H1 (cell line): ENCODE measurements around the gene RFXAP. TPM values are rescaled to one million over a fixed set of nuclear protein-coding genes. Genes with fewer than 3 reads are reported as not detected.
A peak's percentile ranks its signal among the peaks of the same experiment; 100 is the strongest.

ENCODE experiments used
- CTCF ChIA-PET: fragments of 300-600 bp; sonication (Branson Sonifier 250); formaldehyde crosslinking; loops from one replicate; lab custom pipeline; 2021; ENCODE audit not compliant: partially characterized antibody; lab: Charles Lee
- POLR2A ChIA-PET: fragments of 300-600 bp; sonication (Branson Sonifier 250); formaldehyde crosslinking; loops from one replicate; lab custom pipeline; 2021; ENCODE audit warnings: inconsistent platforms; ENCODE audit not compliant: partially characterized antibody; lab: Charles Lee
- DNase-seq, 2 experiments: peaks; one replicate each; pipeline versions ENCODE4 v3.0.0 to v3.0.0-alpha.2; 2010 to 2022; ENCODE audit warnings: low spot score in 2 of 2, low read depth in 1 of 2, mixed read lengths in 1 of 2
- FAIRE-seq: peaks from 2 replicates; lab custom pipeline; 2011; peaks lifted over from hg19 to GRCh38; lab: Jason Lieb, UNC
- H2AFZ ChIP-seq: 2 replicates; pipeline ENCODE4 v1.8.1; 2012; ENCODE audit warnings: low read length, inconsistent platforms
- H2AK5ac ChIP-seq: 2 replicates; pipeline ENCODE4 v1.6.1; 2013; ENCODE audit warnings: low read depth, low read length
- H2BK120ac ChIP-seq: replicated peaks from 2 replicates; pipeline ENCODE3; 2013; ENCODE audit warnings: low read depth, low read length, inconsistent platforms
- H2BK12ac ChIP-seq: 2 replicates; pipeline ENCODE4 v1.6.1; 2013; ENCODE audit warnings: low read depth, low read length
- H2BK15ac ChIP-seq: 2 replicates; pipeline ENCODE4 v1.6.1; 2013; ENCODE audit warnings: low read length
- H2BK20ac ChIP-seq: 2 replicates; pipeline ENCODE4 v1.6.1; 2013; ENCODE audit warnings: low read length
- H2BK5ac ChIP-seq: 2 replicates; pipeline ENCODE4 v1.6.1; 2013; ENCODE audit warnings: low read depth, low read length
- H3K14ac ChIP-seq: 2 replicates; pipeline ENCODE4 v1.6.1; 2013; ENCODE audit warnings: inconsistent platforms; ENCODE audit not compliant: insufficient read length
- H3K18ac ChIP-seq: 2 replicates; pipeline ENCODE4 v1.6.1; 2013; ENCODE audit warnings: low read length; ENCODE audit errors: extremely low read depth
- H3K23ac ChIP-seq: 2 replicates; pipeline ENCODE4 v1.6.1; 2013; ENCODE audit warnings: inconsistent platforms; ENCODE audit not compliant: insufficient read length
- H3K23me2 ChIP-seq: 2 replicates; pipeline ENCODE4 v1.6.1; 2013; ENCODE audit warnings: low read depth, low read length
- H3K27ac ChIP-seq: 2 replicates; pipeline ENCODE4 v1.6.1; 2011; ENCODE audit warnings: low read depth, low read length, inconsistent platforms
- H3K27me3 ChIP-seq, 4 experiments: replicated peaks in 1 of 4; 1 replicate in 1 of 4; 2 replicates in 3 of 4; pipeline versions ENCODE4 v1.6.1 to v1.8.1; 2011 to 2013; ENCODE audit warnings: low read length in 3 of 4, mild to moderate bottlenecking in 3 of 4, inconsistent platforms in 2 of 4, mixed read lengths in 2 of 4, moderate library complexity in 1 of 4; ENCODE audit not compliant: control insufficient read depth in 3 of 4, insufficient read depth in 3 of 4; ENCODE audit errors: extremely low read depth in 1 of 4
- H3K36me3 ChIP-seq, 4 experiments: 2 replicates each; pipeline versions ENCODE4 v1.6.1 to v1.8.1; 2011 to 2013; ENCODE audit warnings: mild to moderate bottlenecking in 4 of 4, low read length in 3 of 4, moderate library complexity in 2 of 4, control low read depth in 1 of 4, inconsistent platforms in 1 of 4; ENCODE audit not compliant: insufficient read depth in 4 of 4, control insufficient read depth in 2 of 4
- H3K4ac ChIP-seq: replicated peaks from 2 replicates; pipeline ENCODE3; 2013; ENCODE audit warnings: low read length, low read depth, mixed read lengths, inconsistent platforms; ENCODE audit not compliant: insufficient read length
- H3K4me1 ChIP-seq, 4 experiments: replicated peaks in 1 of 4; 1 replicate in 1 of 4; 2 replicates in 3 of 4; pipeline versions ENCODE4 v1.6.1 to v1.8.1; 2011 to 2013; ENCODE audit warnings: low read length in 3 of 4, inconsistent platforms in 2 of 4, mixed read lengths in 1 of 4; ENCODE audit not compliant: insufficient read depth in 4 of 4, control insufficient read depth in 3 of 4
- H3K4me2 ChIP-seq, 2 experiments: 2 replicates each; pipeline versions ENCODE4 v1.6.1 to v1.8.1; 2011 to 2013; ENCODE audit warnings: low read depth in 2 of 2, low read length in 2 of 2, control low read depth in 1 of 2, inconsistent platforms in 1 of 2, mild to moderate bottlenecking in 1 of 2; ENCODE audit not compliant: insufficient read depth in 1 of 2
- H3K4me3 ChIP-seq, 4 experiments: fragments of 200-600, 300-600 bp in 1 of 4; sonication (generic), shearing (Covaris generic), sonication (Bioruptor Twin) in 1 of 4; 2 replicates each; pipeline versions ENCODE4 v1.5.1 to v1.8.1; 2011 to 2016; ENCODE audit warnings: low read length in 4 of 4, low read depth in 3 of 4, control low read depth in 2 of 4, inconsistent platforms in 2 of 4, mild to moderate bottlenecking in 2 of 4, mixed read lengths in 1 of 4, moderate library complexity in 1 of 4; ENCODE audit not compliant: insufficient read depth in 2 of 4; ENCODE audit errors: extremely low read depth in 1 of 4
- H3K56ac ChIP-seq: replicated peaks from 2 replicates; pipeline ENCODE3; 2013; ENCODE audit warnings: low read depth, mild to moderate bottlenecking, mixed read lengths, low read length, inconsistent platforms; ENCODE audit not compliant: insufficient read length
- H3K79me1 ChIP-seq: 2 replicates; pipeline ENCODE4 v1.6.1; 2013; ENCODE audit warnings: low read depth, low read length, control low read depth
- H3K79me2 ChIP-seq, 2 experiments: 2 replicates each; pipeline versions ENCODE4 v1.6.1 to v1.8.1; 2012 to 2013; ENCODE audit warnings: low read length in 2 of 2, mild to moderate bottlenecking in 2 of 2, inconsistent platforms in 1 of 2; ENCODE audit not compliant: insufficient read depth in 2 of 2, control insufficient read depth in 1 of 2
- H3K9ac ChIP-seq, 4 experiments: replicated peaks in 1 of 4; 1 replicate in 1 of 4; 2 replicates in 3 of 4; pipeline versions ENCODE4 v1.6.1 to v1.8.1; 2011 to 2013; ENCODE audit warnings: low read depth in 3 of 4, low read length in 3 of 4, control low read depth in 2 of 4, mild to moderate bottlenecking in 2 of 4, moderate library complexity in 2 of 4, inconsistent platforms in 1 of 4; ENCODE audit errors: extremely low read depth in 1 of 4
- H3K9me3 ChIP-seq, 2 experiments: 2 replicates each; pipeline versions ENCODE4 v1.6.1 to v1.8.1; 2012 to 2013; ENCODE audit warnings: mild to moderate bottlenecking in 2 of 2, moderate library complexity in 2 of 2, control low read depth in 1 of 2, inconsistent platforms in 1 of 2, low read depth in 1 of 2, low read length in 1 of 2, mixed read lengths in 1 of 2; ENCODE audit not compliant: insufficient read depth in 2 of 2
- H4K20me1 ChIP-seq, 2 experiments: replicated peaks in 1 of 2; 2 replicates each; pipeline versions ENCODE3 to v1.8.1; 2011 to 2013; ENCODE audit warnings: inconsistent platforms in 2 of 2, low read length in 2 of 2, mild to moderate bottlenecking in 1 of 2; ENCODE audit not compliant: insufficient read depth in 2 of 2, control insufficient read depth in 1 of 2
- H4K5ac ChIP-seq: 2 replicates; pipeline ENCODE4 v1.6.1; 2013; ENCODE audit warnings: low read length, low read depth, mixed read lengths, inconsistent platforms; ENCODE audit not compliant: insufficient read length
- H4K8ac ChIP-seq: 2 replicates; pipeline ENCODE4 v1.8.0; 2013; ENCODE audit warnings: mild to moderate bottlenecking, moderate library complexity, low read length, inconsistent platforms; ENCODE audit not compliant: insufficient read depth; ENCODE audit errors: extremely low read depth
- H4K91ac ChIP-seq: replicated peaks from 2 replicates; pipeline ENCODE3; 2013; ENCODE audit warnings: low read length, mixed read lengths, inconsistent platforms; ENCODE audit not compliant: insufficient read length
- EGR1 ChIP-seq: IDR thresholded peaks from 2 replicates; pipeline ENCODE4 v1.6.1; 2011; ENCODE audit warnings: low read depth, low read length, borderline replicate concordance
- SIX5 ChIP-seq: IDR thresholded peaks from 2 replicates; pipeline ENCODE4 v1.6.1; 2011; ENCODE audit warnings: mild to moderate bottlenecking, low read depth, low read length
- WGBS, 2 experiments: shearing (Covaris generic) in 1 of 2; methylation state at CpG; one replicate each; pipeline versions ENCODE4 v1.1.6 to v1.1.7; 2013 to 2015; ENCODE audit warnings: low lambda C conversion rate in 2 of 2, mixed read lengths in 2 of 2, inconsistent platforms in 1 of 2, low coverage in 1 of 2, missing lambda C conversion rate in 1 of 2; ENCODE audit not compliant: insufficient replicate concordance in 2 of 2, insufficient coverage in 1 of 2, insufficient read length in 1 of 2; ENCODE audit errors: extremely low coverage in 1 of 2, missing lambda C conversion rate in 1 of 2; 5-methylcytosine and 5-hydroxymethylcytosine counted together
- polyA plus RNA-seq, 7 experiments: library from polyadenylated mRNA; depleted of rRNA in 3 of 7; stranded (reverse) in 5 of 7; unstranded in 2 of 7; fragments of >200 nt in 5 of 7; fragments of 200-250 nt in 2 of 7; gene quantifications; 1 replicate in 5 of 7; 2 replicates in 1 of 7; 4 replicates in 1 of 7; pipeline versions ENCODE4 v1.2.1 to v1.2.3, GENCODE V29; 2011 to 2013; ENCODE audit warnings: missing spikeins in 2 of 7, mixed read lengths in 2 of 7
- total RNA-seq: library from RNA; stranded (reverse); fragmentation: NEBNext Ultra II Directional; extraction: Animal tissue kit (Norgen Biotek cat#: 25700); gene quantifications from 2 replicates; pipeline ENCODE4 v1.2.1, GENCODE V29; 2021

Gene RFXAP
- total and polyA plus RNA-seq, 2 of the 8 experiments (the other 6 are each of a cell fraction or from before 2014, with no cell fraction given): 5.2 to 11.5 TPM

GRCh38 chr13:36789730-36790129 is 29.3 kb upstream of the RFXAP start:
- no peaks in the 10 kb centered on the region for H3K36me3 ChIP-seq
- no peak overlapping the region for H3K23ac ChIP-seq
- TF ChIP-seq EGR1 (no peak), SIX5 (no peak)
- H2BK15ac ChIP-seq: no peak overlapping the region
- no peak for FAIRE-seq
- CTCF ChIA-PET: no interaction called here
- no peak overlapping the region for H2BK20ac ChIP-seq
- no peaks in the 10 kb centered on the region for H3K9me3 ChIP-seq
- no peak overlapping the region for H3K56ac ChIP-seq
- H3K27me3 ChIP-seq: no peaks in the 10 kb centered on the region
- H3K4me2 ChIP-seq: no peak overlapping the region
- H2BK120ac ChIP-seq: no peak overlapping the region
- H4K20me1 ChIP-seq: no peaks in the 10 kb centered on the region
- H4K91ac ChIP-seq: no peak overlapping the region
- POLR2A ChIA-PET: no interaction called here
- peaks cover 0 to 2% (median 0%) of the 10 kb centered on the region in 4 experiments; a peak in 1 of 7 replicates for H3K4me1 ChIP-seq
- H2BK12ac ChIP-seq: no peak overlapping the region
- no peaks in the 10 kb centered on the region for H3K79me2 ChIP-seq
- no peaks in the 10 kb centered on the region for H3K79me1 ChIP-seq
- H4K5ac ChIP-seq: no peak overlapping the region
- 90% methylated on average over 4 of the region's 4 CpGs; no CpG with 5 or more reads in 1 of the 2 experiments for WGBS, 2 experiments
- H3K18ac ChIP-seq: no peak overlapping the region
- DNase-seq: no peak
- no peaks in the 10 kb centered on the region for H3K23me2 ChIP-seq
- no peak overlapping the region for H3K14ac ChIP-seq
- H3K4me3 ChIP-seq: no peak overlapping the region
- no peak overlapping the region for H3K9ac ChIP-seq
- H2AFZ ChIP-seq: 0 out of 2 replicates have a peak overlapping the region, but pooled peaks have one; percentile 77
- no peak overlapping the region for H2AK5ac ChIP-seq
- no peak overlapping the region for H3K27ac ChIP-seq
- no peak overlapping the region for H2BK5ac ChIP-seq
- H4K8ac ChIP-seq: no peak overlapping the region
- no peak overlapping the region for H3K4ac ChIP-seq
